ENCODE measurements around the gene ZNF407. TPM values are rescaled to one million over a fixed set of nuclear protein-coding genes. Genes with fewer than 3 reads are reported as not detected.

The ZNF407 gene
- total RNA-seq, 1 experiment from 2014 or later, result 7.6 TPM

- H3K36me3 ChIP-seq (ENCODE audit: control insufficient read depth in 1 of 2, insufficient read depth in 2 of 2, low read length in 2 of 2), result no peaks in the 10 kb centered on the region
- H3K4me3 ChIP-seq (replicated peaks in 1 of 2; ENCODE audit: low read depth in 1 of 2, low read length in 2 of 2), result no peak overlapping the region
- H3K9ac ChIP-seq (ENCODE audit: low read length), result no peak overlapping the region
- H3K9me3 ChIP-seq (ENCODE audit: control insufficient read depth in 1 of 2, insufficient read depth in 1 of 2, low read depth in 1 of 2, low read length in 2 of 2), result no peaks in the 10 kb centered on the region
- H3K27ac ChIP-seq (ENCODE audit: low read depth, low read length), result no peak overlapping the region
- no peaks in the 10 kb centered on the region for H3K9me2 ChIP-seq (ENCODE audit: insufficient read depth)
- DNase-seq (ENCODE audit: low read depth, low spot score) (no peak), ATAC-seq (no peak)
- H3K79me2 ChIP-seq (ENCODE audit: insufficient read depth, low read length), result no peaks in the 10 kb centered on the region
- ChIA-PET POLR2A (no interaction called here), CTCF (no interaction called here), RAD21 (ENCODE audit: low non-redundant PET in 1 of 2, low total read pairs in 2 of 2, uncharacterized antibody in 2 of 2, unreplicated experiment in 2 of 2) (no interaction called here)
- TF ChIP-seq CTCF (IDR thresholded peaks at IDR 0.05 in 2 of 3, conservative IDR thresholded peaks at IDR 0.05 in 1 of 3; ENCODE audit: borderline replicate concordance in 1 of 3, insufficient read depth in 1 of 3, low read depth in 2 of 3, low read length in 2 of 3), result no peak
- TF ChIP-seq POLR2AphosphoS5 (IDR thresholded peaks at IDR 0.05; ENCODE audit: low read depth, low read length), result no peak
- TF ChIP-seq EZH2phosphoT487 (IDR thresholded peaks at IDR 0.05; ENCODE audit: borderline replicate concordance), result no peak
- no peak for TF ChIP-seq ZNF274 (IDR thresholded peaks at IDR 0.05; ENCODE audit: low read depth, low read length)
- no peak for TF ChIP-seq TCF7L2 (IDR thresholded peaks at IDR 0.05; ENCODE audit: borderline replicate concordance, extremely low read depth, insufficient read depth, insufficient read length)
- TF ChIP-seq ZFX (IDR thresholded peaks at IDR 0.05), result no peak
- TF ChIP-seq CEBPB (IDR thresholded peaks at IDR 0.05; ENCODE audit: low read depth), result no peak
- TF ChIP-seq ZBTB33 (IDR thresholded peaks at IDR 0.05; ENCODE audit: extremely low read depth, insufficient replicate concordance, low read length), result no peak
- TF ChIP-seq FOSL1 (IDR thresholded peaks at IDR 0.05; ENCODE audit: low read depth), result no peak
- no peak for TF ChIP-seq SIN3A (IDR thresholded peaks at IDR 0.05; ENCODE audit: low read depth)
- no peak for TF ChIP-seq SP1 (IDR thresholded peaks at IDR 0.05; ENCODE audit: low read depth)
- TF ChIP-seq, protein P1, sequence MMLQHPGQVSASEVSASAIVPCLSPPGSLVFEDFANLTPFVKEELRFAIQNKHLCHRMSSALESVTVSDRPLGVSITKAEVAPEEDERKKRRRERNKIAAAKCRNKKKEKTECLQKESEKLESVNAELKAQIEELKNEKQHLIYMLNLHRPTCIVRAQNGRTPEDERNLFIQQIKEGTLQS (IDR thresholded peaks at IDR 0.05), result no peak
- TF ChIP-seq, protein P2, sequence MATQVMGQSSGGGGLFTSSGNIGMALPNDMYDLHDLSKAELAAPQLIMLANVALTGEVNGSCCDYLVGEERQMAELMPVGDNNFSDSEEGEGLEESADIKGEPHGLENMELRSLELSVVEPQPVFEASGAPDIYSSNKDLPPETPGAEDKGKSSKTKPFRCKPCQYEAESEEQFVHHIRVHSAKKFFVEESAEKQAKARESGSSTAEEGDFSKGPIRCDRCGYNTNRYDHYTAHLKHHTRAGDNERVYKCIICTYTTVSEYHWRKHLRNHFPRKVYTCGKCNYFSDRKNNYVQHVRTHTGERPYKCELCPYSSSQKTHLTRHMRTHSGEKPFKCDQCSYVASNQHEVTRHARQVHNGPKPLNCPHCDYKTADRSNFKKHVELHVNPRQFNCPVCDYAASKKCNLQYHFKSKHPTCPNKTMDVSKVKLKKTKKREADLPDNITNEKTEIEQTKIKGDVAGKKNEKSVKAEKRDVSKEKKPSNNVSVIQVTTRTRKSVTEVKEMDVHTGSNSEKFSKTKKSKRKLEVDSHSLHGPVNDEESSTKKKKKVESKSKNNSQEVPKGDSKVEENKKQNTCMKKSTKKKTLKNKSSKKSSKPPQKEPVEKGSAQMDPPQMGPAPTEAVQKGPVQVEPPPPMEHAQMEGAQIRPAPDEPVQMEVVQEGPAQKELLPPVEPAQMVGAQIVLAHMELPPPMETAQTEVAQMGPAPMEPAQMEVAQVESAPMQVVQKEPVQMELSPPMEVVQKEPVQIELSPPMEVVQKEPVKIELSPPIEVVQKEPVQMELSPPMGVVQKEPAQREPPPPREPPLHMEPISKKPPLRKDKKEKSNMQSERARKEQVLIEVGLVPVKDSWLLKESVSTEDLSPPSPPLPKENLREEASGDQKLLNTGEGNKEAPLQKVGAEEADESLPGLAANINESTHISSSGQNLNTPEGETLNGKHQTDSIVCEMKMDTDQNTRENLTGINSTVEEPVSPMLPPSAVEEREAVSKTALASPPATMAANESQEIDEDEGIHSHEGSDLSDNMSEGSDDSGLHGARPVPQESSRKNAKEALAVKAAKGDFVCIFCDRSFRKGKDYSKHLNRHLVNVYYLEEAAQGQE (IDR thresholded peaks at IDR 0.05; ENCODE audit: low read depth), result no peak
- TF ChIP-seq, protein P3, sequence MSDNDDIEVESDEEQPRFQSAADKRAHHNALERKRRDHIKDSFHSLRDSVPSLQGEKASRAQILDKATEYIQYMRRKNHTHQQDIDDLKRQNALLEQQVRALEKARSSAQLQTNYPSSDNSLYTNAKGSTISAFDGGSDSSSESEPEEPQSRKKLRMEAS (IDR thresholded peaks at IDR 0.05), result no peak
- no peak for TF ChIP-seq JUND (IDR thresholded peaks at IDR 0.05)
- TF ChIP-seq EGR1 (IDR thresholded peaks at IDR 0.05; ENCODE audit: low read depth), result no peak
- no peak for TF ChIP-seq EZH2 (IDR thresholded peaks at IDR 0.05)
- TF ChIP-seq SRF (IDR thresholded peaks at IDR 0.05; ENCODE audit: low read depth), result no peak
- no peak for TF ChIP-seq POLR2A (IDR thresholded peaks at IDR 0.05; ENCODE audit: borderline replicate concordance, extremely low read depth, insufficient read depth, insufficient read length)
- no peaks in the 10 kb centered on the region for H3K4me1 ChIP-seq (ENCODE audit: control insufficient read depth in 1 of 2, insufficient read depth in 2 of 2, low read length in 2 of 2)
- H3K4me2 ChIP-seq (ENCODE audit: low read length), result no peak overlapping the region
- BruUV-seq (replicated peaks), result no TSS peak
- no peaks in the 10 kb centered on the region for H3K27me3 ChIP-seq (ENCODE audit: insufficient read depth, low read length)
- intact Hi-C loops (cut with micrococcal nuclease), result no loop called here
- no peak overlapping the region for H2AFZ ChIP-seq (ENCODE audit: low read depth, low read length, poor library complexity, severe bottlenecking)
- no peaks in the 10 kb centered on the region for H4K20me1 ChIP-seq (ENCODE audit: insufficient read depth)
These were observed 128.0 kb downstream of the ZNF407 start for GRCh38 chr18:74725690-74726089.
